Muscle of leg (tissue), 11 donors: ENCODE measurements around the gene MYOC. TPM values are rescaled to one million over a fixed set of nuclear protein-coding genes. Genes with fewer than 3 reads are reported as not detected.

Experiments
- DNase-seq: peaks from one replicate; pipeline ENCODE4 v3.0.0; 2013
- H3K27ac ChIP-seq: one replicate; pipeline ENCODE4 v1.5.1; 2013; ENCODE audit warnings: mild to moderate bottlenecking, low read length, control low read depth
- H3K27me3 ChIP-seq: one replicate; pipeline ENCODE4 v1.6.1; 2013; ENCODE audit warnings: low read length; ENCODE audit not compliant: control insufficient read depth, insufficient read depth
- H3K36me3 ChIP-seq: one replicate; pipeline ENCODE4 v1.6.1; 2013; ENCODE audit warnings: low read length; ENCODE audit not compliant: control insufficient read depth, insufficient read depth
- H3K4me1 ChIP-seq: one replicate; pipeline ENCODE4 v1.6.1; 2013; ENCODE audit warnings: low read length; ENCODE audit not compliant: control insufficient read depth, insufficient read depth
- H3K4me3 ChIP-seq: one replicate; pipeline ENCODE4 v1.5.1; 2013; ENCODE audit warnings: low read length, control low read depth
- H3K9me3 ChIP-seq: replicated peaks from 2 replicates; pipeline ENCODE4 v1.6.1; 2013; ENCODE audit warnings: low read depth, low read length; ENCODE audit not compliant: control insufficient read depth
- WGBS: methylation state at CpG from one replicate; pipeline ENCODE4 v1.1.5; 2013; ENCODE audit warnings: missing lambda C conversion rate; ENCODE audit not compliant: insufficient coverage; 5-methylcytosine and 5-hydroxymethylcytosine counted together
- polyA plus RNA-seq, 8 donors: library from polyadenylated mRNA; unstranded; fragments of 120-200 nt; gene quantifications; one replicate each; pipeline versions ENCODE4 v1.2.1 to v1.2.3, GENCODE V29; 2013; ENCODE audit warnings: inconsistent platforms in 1 of 8, low replicate concordance in 1 of 8; ENCODE audit not compliant: insufficient read length in 8 of 8, insufficient read depth in 1 of 8
- total RNA-seq: library from RNA; stranded (reverse); fragments of 120-200 nt; gene quantifications from one replicate; pipeline ENCODE4 v1.2.4, GENCODE V29; 2013

MYOC gene
- total and polyA plus RNA-seq, 9 donors = 1.6 to 9.7 (median 5.3) TPM

- peak overlapping the region; percentile 96 for H3K27ac ChIP-seq
- H3K4me3 ChIP-seq = no peak overlapping the region
- H3K4me1 ChIP-seq = peaks cover 39% of the 10 kb centered on the region
- H3K36me3 ChIP-seq = no peaks in the 10 kb centered on the region
- H3K9me3 ChIP-seq = no peaks in the 10 kb centered on the region
- H3K27me3 ChIP-seq = no peaks in the 10 kb centered on the region
- WGBS = 3% methylated on average over 4 of the region's 8 CpGs
- peak; percentile 75 for DNase-seq
These were observed 1.9 kb upstream of the MYOC start for GRCh38 chr1:171654201-171654941.

- Histone ChIP-seq H3K4me1 (peaks cover 39% of the 10 kb centered on the region), H3K9me3 (no peaks in the 10 kb centered on the region), H3K36me3 (no peaks in the 10 kb centered on the region), H3K4me3 (no peak overlapping the region), H3K27me3 (no peaks in the 10 kb centered on the region), H3K27ac (peak overlapping the region; percentile 96)
- WGBS = no CpG with 5 or more reads among the region's 1 CpG
- no peak for DNase-seq
These were observed 1.3 kb upstream of the MYOC start for GRCh38 chr1:171653796-171654195.

- Histone ChIP-seq H3K4me1 (peaks cover 14% of the 10 kb centered on the region), H3K27ac (peak overlapping the region; percentile 86), H3K9me3 (no peaks in the 10 kb centered on the region), H3K4me3 (no peak overlapping the region), H3K36me3 (no peaks in the 10 kb centered on the region), H3K27me3 (no peaks in the 10 kb centered on the region)
- no peak for DNase-seq
- no CpG with 5 or more reads among the region's 1 CpG for WGBS
These were observed 6.3 kb downstream of the MYOC start for GRCh38 chr1:171646249-171646560.

- Histone ChIP-seq H3K4me3 (no peak overlapping the region), H3K4me1 (peaks cover 14% of the 10 kb centered on the region), H3K36me3 (no peaks in the 10 kb centered on the region), H3K27ac (peak overlapping the region; percentile 86), H3K9me3 (no peaks in the 10 kb centered on the region), H3K27me3 (no peaks in the 10 kb centered on the region)
- DNase-seq = peak; percentile 98
- 10% methylated on average over 7 of the region's 8 CpGs for WGBS
These were observed 6.8 kb downstream of the MYOC start for GRCh38 chr1:171645553-171646248.

- 18% methylated on average over 13 of the region's 15 CpGs for WGBS
- peak; percentile 96 for DNase-seq
- peaks cover 14% of the 10 kb centered on the region for H3K4me1 ChIP-seq
- no peaks in the 10 kb centered on the region for H3K36me3 ChIP-seq
- no peaks in the 10 kb centered on the region for H3K9me3 ChIP-seq
- peak overlapping the region; percentile 86 for H3K27ac ChIP-seq
- no peak overlapping the region for H3K4me3 ChIP-seq
- no peaks in the 10 kb centered on the region for H3K27me3 ChIP-seq
These were observed 7.5 kb downstream of the MYOC start for GRCh38 chr1:171644805-171645483.

- Histone ChIP-seq H3K9me3 (no peaks in the 10 kb centered on the region), H3K27ac (no peak overlapping the region), H3K36me3 (no peaks in the 10 kb centered on the region), H3K4me3 (no peak overlapping the region), H3K4me1 (peaks cover 14% of the 10 kb centered on the region), H3K27me3 (no peaks in the 10 kb centered on the region)
- 76% methylated on average over 4 of the region's 8 CpGs for WGBS
- no peak for DNase-seq
These were observed 9.3 kb downstream of the MYOC start for GRCh38 chr1:171643156-171643555.

- WGBS = 80% methylated on average over 1 of the region's 4 CpGs
- DNase-seq = no peak
- Histone ChIP-seq H3K27ac (no peak overlapping the region), H3K27me3 (no peaks in the 10 kb centered on the region), H3K9me3 (no peaks in the 10 kb centered on the region), H3K36me3 (no peaks in the 10 kb centered on the region), H3K4me1 (peaks cover 14% of the 10 kb centered on the region), H3K4me3 (no peak overlapping the region)
These were observed 10.3 kb downstream of the MYOC start for GRCh38 chr1:171642197-171642596.

- Histone ChIP-seq H3K36me3 (no peaks in the 10 kb centered on the region), H3K9me3 (no peaks in the 10 kb centered on the region), H3K4me3 (no peak overlapping the region), H3K27me3 (no peaks in the 10 kb centered on the region), H3K27ac (no peak overlapping the region), H3K4me1 (peaks cover 14% of the 10 kb centered on the region)
- WGBS = 50% methylated on average over 8 of the region's 10 CpGs
- DNase-seq = no peak
These were observed 11.2 kb downstream of the MYOC start for GRCh38 chr1:171641076-171641864.

- no peaks in the 10 kb centered on the region for H3K36me3 ChIP-seq
These were observed 12.3 kb downstream of the MYOC start for GRCh38 chr1:171640225-171640624.

More at GRCh38 chr1:171640225-171640624, 12.3 kb downstream of the MYOC start:
- Histone ChIP-seq H3K4me3 (no peak overlapping the region), H3K4me1 (peaks cover 6% of the 10 kb centered on the region), H3K27me3 (no peaks in the 10 kb centered on the region), H3K27ac (no peak overlapping the region), H3K9me3 (no peaks in the 10 kb centered on the region)
- WGBS = 90% methylated on average over 1 of the region's 1 CpG
- DNase-seq = no peak
